Heart left ventricle (tissue), 13 donors: ENCODE results near the gene CCDC88A.

ENCODE experiments used
- CTCF ChIP-seq, 12 donors: fragments of 200-600 bp; sonication (generic) in 4 of 12; IDR thresholded peaks; one replicate each; pipeline versions ENCODE4 v1.5.0 to v1.8.0; 2018 to 2022; ENCODE audit warnings: antibody characterized with exemption in 12 of 12, mild to moderate bottlenecking in 5 of 12
- POLR2A ChIP-seq, 2 donors: fragments of 450-650 bp; IDR thresholded peaks; one replicate each; pipeline ENCODE4 v1.6.1; 2017; ENCODE audit warnings: antibody characterized with exemption in 2 of 2, mild to moderate bottlenecking in 2 of 2, moderate library complexity in 2 of 2
- donor health status: ischemic (EF 13 %, LVEDD 7.1; RV severe dilation, severe dysfunction).
- donor health status: DM: no; HTN: yes; CAD: no.
- donor health status: DM: no; HTN: no; CAD: no.
- donor health status: ischemic (EF 25% LVEDD 6.9; RV normal size, moderate dysfunction).
- donor health status: ischemic (EF 25% LVEDD 5.7; RV mildly dilated, moderate dysfunction).
- donor health status: ischemic (EF 35%, LVEDD 5.7; RV mildly dilated, moderate dysfunction).
- donor health status: nonischemic (EF 11% LVEDD 7.7; RV severe dilation, severe dysfunction).
- donor health status: DM: yes; HTN: yes; CAD: no.
- donor health status: PGD.
- donor health status: ischemic (EF 29% LVEDD 5.4; RV normal size, mild dysfunction).
- donor health status: nonischemic (EF 23%, LVEDD 6.1; RV moderate dilation, normal function).

- TF ChIP-seq POLR2A (IDR thresholded peaks at IDR 0.05) (peak in 1 of 2 donors; percentile 80), CTCF (IDR thresholded peaks at IDR 0.05) (peak in 1 of 12 donors; percentile 15)
Observed at GRCh38 chr2:55282110-55282917, 137.3 kb downstream of the CCDC88A start.
